GM10266 (cell line): ENCODE results near the gene TBC1D22A.

Experiments
- DNase-seq: peaks from one replicate; pipeline ENCODE4 v3.0.0; 2012; ENCODE audit errors: extremely low spot score
- TF ChIP-seq, protein P1 (sequence below): IDR thresholded peaks from 2 replicates; pipeline ENCODE4 v1.5.1; 2012; ENCODE audit warnings: mild to moderate bottlenecking, low read depth; ENCODE audit not compliant: control insufficient read depth, insufficient read depth; ENCODE audit errors: missing control alignments

TBC1D22A gene

GRCh38 chr22:47122441-47123000 is 360.1 kb downstream of the TBC1D22A start:
- DNase-seq, result no peak
- TF ChIP-seq, protein P1, sequence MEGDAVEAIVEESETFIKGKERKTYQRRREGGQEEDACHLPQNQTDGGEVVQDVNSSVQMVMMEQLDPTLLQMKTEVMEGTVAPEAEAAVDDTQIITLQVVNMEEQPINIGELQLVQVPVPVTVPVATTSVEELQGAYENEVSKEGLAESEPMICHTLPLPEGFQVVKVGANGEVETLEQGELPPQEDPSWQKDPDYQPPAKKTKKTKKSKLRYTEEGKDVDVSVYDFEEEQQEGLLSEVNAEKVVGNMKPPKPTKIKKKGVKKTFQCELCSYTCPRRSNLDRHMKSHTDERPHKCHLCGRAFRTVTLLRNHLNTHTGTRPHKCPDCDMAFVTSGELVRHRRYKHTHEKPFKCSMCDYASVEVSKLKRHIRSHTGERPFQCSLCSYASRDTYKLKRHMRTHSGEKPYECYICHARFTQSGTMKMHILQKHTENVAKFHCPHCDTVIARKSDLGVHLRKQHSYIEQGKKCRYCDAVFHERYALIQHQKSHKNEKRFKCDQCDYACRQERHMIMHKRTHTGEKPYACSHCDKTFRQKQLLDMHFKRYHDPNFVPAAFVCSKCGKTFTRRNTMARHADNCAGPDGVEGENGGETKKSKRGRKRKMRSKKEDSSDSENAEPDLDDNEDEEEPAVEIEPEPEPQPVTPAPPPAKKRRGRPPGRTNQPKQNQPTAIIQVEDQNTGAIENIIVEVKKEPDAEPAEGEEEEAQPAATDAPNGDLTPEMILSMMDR, result no peak

- DNase-seq, result no peak
- TF ChIP-seq, protein P1, result no peak
Observed at GRCh38 chr22:47123006-47123826, 360.8 kb downstream of the TBC1D22A start.

DNA sequence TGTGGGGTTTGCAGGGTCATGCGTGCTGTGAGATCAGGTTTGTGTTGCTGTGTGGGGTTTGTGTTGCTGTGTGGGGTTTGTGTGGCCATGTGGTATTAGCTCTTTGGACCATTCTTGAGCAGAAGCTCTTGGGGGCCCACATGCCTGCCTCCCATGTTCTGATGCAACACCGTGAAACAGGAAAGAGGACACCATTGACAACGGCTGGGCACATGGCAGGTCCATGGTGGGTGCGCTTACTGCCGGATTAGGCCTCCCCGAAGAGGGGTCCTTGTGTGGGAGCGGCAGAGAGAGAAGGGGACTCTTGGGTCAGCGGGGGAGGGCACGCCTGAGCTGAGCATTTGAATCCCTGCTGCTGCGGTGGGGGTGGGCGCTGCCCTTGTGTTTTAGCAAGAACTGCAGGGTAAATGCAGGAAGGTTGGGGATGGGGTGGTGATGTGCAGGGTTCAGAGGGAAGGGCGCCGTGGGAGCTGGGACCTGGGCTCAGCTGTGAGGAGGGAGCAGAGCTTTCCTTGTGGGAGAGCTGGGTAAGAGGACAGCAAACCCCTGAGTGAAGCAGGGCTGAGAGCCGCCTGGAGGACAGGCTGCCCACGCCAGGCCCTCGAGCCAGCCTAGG is 361.5 kb downstream of the TBC1D22A start:
- DNase-seq, result no peak

DNA sequence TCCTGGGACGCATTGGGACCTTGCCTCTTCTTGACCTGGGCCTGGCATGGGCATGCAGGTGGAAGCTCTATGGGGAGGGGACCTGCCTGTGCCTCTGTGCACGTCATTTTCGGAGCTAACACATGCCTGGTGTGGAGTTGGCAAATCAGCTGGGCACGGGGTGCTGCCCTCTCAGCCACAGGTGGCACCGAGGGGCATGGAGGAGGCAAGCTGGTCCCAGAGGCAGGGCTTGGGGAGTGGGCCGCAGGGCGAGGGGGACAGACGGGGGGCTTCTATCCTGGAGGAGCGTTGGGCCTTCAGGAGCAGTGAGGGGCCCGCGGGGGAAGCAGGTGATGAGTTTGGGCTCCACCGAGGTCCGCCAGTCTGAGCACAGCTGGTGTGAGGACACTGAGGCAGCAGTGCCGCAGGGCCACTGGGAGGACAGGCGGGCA is 362.0 kb downstream of the TBC1D22A start:
- TF ChIP-seq, protein P1, result no peak
- no peak for DNase-seq

More for the DNA sequence above, 361.5 kb downstream of the TBC1D22A start:
- TF ChIP-seq, protein P1, result no peak

DNA sequence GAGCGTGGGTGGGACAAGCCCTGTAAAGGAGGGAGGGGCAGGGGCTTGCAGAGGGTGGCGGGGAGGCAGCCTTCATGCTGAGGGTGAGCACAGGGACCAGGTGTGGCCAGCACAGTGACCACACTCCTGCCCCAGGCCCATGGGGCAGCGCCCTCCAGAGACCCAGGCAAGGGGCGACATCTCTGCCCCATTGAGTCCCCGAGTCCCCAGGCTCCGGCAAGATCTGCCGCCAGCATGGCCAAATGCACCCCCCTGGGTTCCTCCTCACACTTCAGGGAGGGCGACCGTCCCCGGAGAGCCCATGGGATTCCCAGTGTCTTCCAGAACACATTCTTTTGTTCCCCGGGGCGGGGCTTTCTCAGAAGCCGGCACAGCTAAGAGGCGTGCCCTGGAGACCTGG is 362.5 kb downstream of the TBC1D22A start:
- no peak for DNase-seq
- TF ChIP-seq, protein P1, result no peak

DNA sequence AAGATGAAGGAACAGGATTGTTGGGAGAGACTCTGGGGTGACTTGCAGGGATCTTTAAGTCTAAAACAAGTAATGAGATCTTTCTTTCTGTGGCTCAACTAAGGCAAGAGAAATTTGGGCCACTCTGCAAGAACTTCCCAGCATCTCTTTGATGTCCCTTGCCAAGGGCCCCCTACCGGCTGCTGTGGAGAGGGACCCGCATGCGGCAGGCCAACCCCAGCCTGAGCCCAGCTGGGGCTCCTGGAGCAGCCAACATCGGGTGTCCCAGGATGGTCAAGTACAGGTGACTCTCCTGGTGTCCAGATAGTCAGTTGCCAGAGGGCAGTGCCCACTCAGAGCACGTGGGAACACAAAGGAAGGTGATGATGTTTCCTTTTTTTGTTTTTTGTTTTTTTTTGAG is 363.2 kb downstream of the TBC1D22A start:
- no peak for DNase-seq
- TF ChIP-seq, protein P1, result no peak

DNA sequence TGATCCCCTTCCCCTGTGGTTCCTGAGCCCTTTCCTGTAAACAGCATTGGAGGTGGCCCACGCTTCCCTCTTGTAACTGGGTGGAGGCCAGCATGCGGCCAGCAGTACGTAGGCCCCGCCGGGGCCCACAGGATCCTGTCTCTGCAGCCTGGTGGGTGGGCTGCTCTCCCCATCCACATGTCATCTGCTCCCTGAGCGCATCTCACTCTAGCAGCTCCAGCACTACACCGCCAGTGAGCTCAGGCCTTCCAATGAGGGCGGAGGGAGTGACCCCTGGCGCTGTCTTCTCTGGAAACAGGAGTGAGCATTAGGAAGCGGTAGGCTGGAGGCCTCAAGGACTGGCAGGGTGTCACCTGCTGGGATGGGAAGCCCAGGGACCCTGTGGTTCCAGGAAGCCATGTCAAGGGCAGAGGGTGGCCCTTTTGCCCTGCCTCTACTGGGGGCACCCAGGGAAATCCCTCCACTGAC is 363.9 kb downstream of the TBC1D22A start:
- TF ChIP-seq, protein P1, result no peak
- no peak for DNase-seq
